Measurements from ENCODE around the gene ARID2. TPM values are rescaled to one million over a fixed set of nuclear protein-coding genes. Genes with fewer than 3 reads are reported as not detected.

The ARID2 gene
- polyA plus RNA-seq, 2 of the 4 experiments (the other 2 are of a cell fraction): 8.7 to 37.7 TPM

DNA sequence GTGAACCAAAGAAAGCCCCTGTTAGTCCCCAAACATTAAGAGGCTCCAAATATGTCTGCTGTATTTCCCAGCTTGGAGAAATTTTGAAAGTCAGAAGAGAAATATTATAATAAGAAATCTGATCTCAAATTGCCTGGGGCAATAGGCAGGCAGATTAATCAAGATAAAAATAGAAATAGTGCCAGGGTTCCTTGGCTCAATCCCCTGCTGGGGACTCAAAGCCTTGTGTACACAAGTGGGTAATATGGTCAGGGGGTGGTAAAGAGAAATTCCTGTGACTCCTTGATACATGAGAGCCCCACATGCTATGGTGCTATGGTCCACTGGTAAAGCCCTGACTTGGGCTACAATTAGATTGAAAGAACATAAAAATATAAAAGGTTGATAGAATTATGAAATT is 41.3 kb upstream of the ARID2 start:
- H3K4me1 ChIP-seq: no peaks in the 10 kb centered on the region
- H3K4me3 ChIP-seq: no peak overlapping the region
- ATAC-seq: no peak
- no peaks in the 10 kb centered on the region for H3K9me3 ChIP-seq
- no peak overlapping the region for H3K27ac ChIP-seq
- ChIA-PET POLR2A (no interaction called here), CTCF (no interaction called here)
- H3K4me2 ChIP-seq: no peak overlapping the region
- no peak for FAIRE-seq
- TF ChIP-seq KDM1A (IDR thresholded peaks at IDR 0.05; ENCODE audit: low read depth): no peak
- no peak for TF ChIP-seq EHF (CRISPR knock-in tag; IDR thresholded peaks at IDR 0.05)
- TF ChIP-seq RARB (CRISPR knock-in tag; IDR thresholded peaks at IDR 0.05): no peak
- TF ChIP-seq TP53 (CRISPR knock-in tag; IDR thresholded peaks at IDR 0.05): no peak
- DNase-seq (ENCODE audit: low read depth in 1 of 2, low spot score in 1 of 2): no peak

- no peak overlapping the region for H3K4me2 ChIP-seq
- no peaks in the 10 kb centered on the region for H3K4me1 ChIP-seq
- CTCF ChIA-PET: no interaction called here
- H3K9me3 ChIP-seq: no peaks in the 10 kb centered on the region
- no peak for DNase-seq (ENCODE audit: low read depth in 1 of 2, low spot score in 1 of 2)
- POLR2A ChIA-PET: no interaction called here
- H3K27ac ChIP-seq: no peak overlapping the region
- FAIRE-seq: no peak
- no peak overlapping the region for H3K4me3 ChIP-seq
- no peak for TF ChIP-seq KDM5A (IDR thresholded peaks at IDR 0.05)
- TF ChIP-seq, protein P1, sequence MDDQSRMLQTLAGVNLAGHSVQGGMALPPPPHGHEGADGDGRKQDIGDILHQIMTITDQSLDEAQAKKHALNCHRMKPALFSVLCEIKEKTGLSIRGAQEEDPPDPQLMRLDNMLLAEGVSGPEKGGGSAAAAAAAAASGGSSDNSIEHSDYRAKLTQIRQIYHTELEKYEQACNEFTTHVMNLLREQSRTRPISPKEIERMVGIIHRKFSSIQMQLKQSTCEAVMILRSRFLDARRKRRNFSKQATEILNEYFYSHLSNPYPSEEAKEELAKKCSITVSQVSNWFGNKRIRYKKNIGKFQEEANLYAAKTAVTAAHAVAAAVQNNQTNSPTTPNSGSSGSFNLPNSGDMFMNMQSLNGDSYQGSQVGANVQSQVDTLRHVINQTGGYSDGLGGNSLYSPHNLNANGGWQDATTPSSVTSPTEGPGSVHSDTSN (IDR thresholded peaks at IDR 0.05): no peak
- TF ChIP-seq JUNB (IDR thresholded peaks at IDR 0.05): no peak
- no peak for TF ChIP-seq ZFP36 (IDR thresholded peaks at IDR 0.05; ENCODE audit: borderline replicate concordance, partially characterized antibody)
- no peak for TF ChIP-seq HES2 (IDR thresholded peaks at IDR 0.05)
- TF ChIP-seq RNF2 (IDR thresholded peaks at IDR 0.05; ENCODE audit: borderline replicate concordance, low read depth): no peak
- no peak for TF ChIP-seq E2F6 (IDR thresholded peaks at IDR 0.05; ENCODE audit: borderline replicate concordance, low read depth)
- no peak for TF ChIP-seq JUN (IDR thresholded peaks at IDR 0.05)
- no peak for TF ChIP-seq HEYL (CRISPR knock-in tag; IDR thresholded peaks at IDR 0.05)
- no peak for TF ChIP-seq RAD21 (conservative IDR thresholded peaks at IDR 0.05 in 1 of 2, IDR thresholded peaks at IDR 0.05 in 1 of 2)
- no peak for TF ChIP-seq ZC3H11A (IDR thresholded peaks at IDR 0.05)
- TF ChIP-seq REST (IDR thresholded peaks at IDR 0.05): no peak
- no peak for ATAC-seq
- 35% methylated on average over 2 of the region's 2 CpGs for WGBS (ENCODE audit: missing lambda C conversion rate)
These were observed 34.5 kb upstream of the ARID2 start for GRCh38 chr12:45695035-45695434.

- Histone ChIP-seq H3K4me2 (no peak overlapping the region), H3K4me3 (no peak overlapping the region), H3K27ac (no peak overlapping the region), H3K4me1 (no peaks in the 10 kb centered on the region), H3K9me3 (no peaks in the 10 kb centered on the region)
- FAIRE-seq: no peak
- POLR2A ChIA-PET: no interaction called here
- CTCF ChIA-PET: no interaction called here
- no peak for DNase-seq (ENCODE audit: low read depth in 1 of 2, low spot score in 1 of 2)
- no peak for TF ChIP-seq RCOR1 (IDR thresholded peaks at IDR 0.05; ENCODE audit: low read depth, low read length)
- no peak for TF ChIP-seq JUNB (IDR thresholded peaks at IDR 0.05)
- no peak for TF ChIP-seq POLR2AphosphoS2 (conservative IDR thresholded peaks at IDR 0.05; ENCODE audit: low read length)
- no peak for TF ChIP-seq RNF2 (IDR thresholded peaks at IDR 0.05; ENCODE audit: borderline replicate concordance, low read depth)
- TF ChIP-seq ZNF302 (CRISPR knock-in tag; IDR thresholded peaks at IDR 0.05): no peak
- TF ChIP-seq SMC3 (IDR thresholded peaks at IDR 0.05): no peak
- TF ChIP-seq NR3C1 (IDR thresholded peaks at IDR 0.05): no peak
- no peak for TF ChIP-seq HEYL (CRISPR knock-in tag; IDR thresholded peaks at IDR 0.05)
- TF ChIP-seq TFCP2L1 (CRISPR knock-in tag; IDR thresholded peaks at IDR 0.05): no peak
- no peak for TF ChIP-seq EP300 (IDR thresholded peaks at IDR 0.05)
- no peak for TF ChIP-seq MYC (IDR thresholded peaks at IDR 0.05; ENCODE audit: borderline replicate concordance, low read length)
- no peak for TF ChIP-seq HDAC2 (IDR thresholded peaks at IDR 0.05)
- TF ChIP-seq TP53 (CRISPR knock-in tag; IDR thresholded peaks at IDR 0.05): no peak
- TF ChIP-seq CHD4 (IDR thresholded peaks at IDR 0.05; ENCODE audit: borderline replicate concordance): no peak
- ATAC-seq: no peak
These were observed 33.9 kb upstream of the ARID2 start for GRCh38 chr12:45695606-45696005.

Data from A549 (cell line).